Spinal cord (tissue), 10 donors: ENCODE results near the gene ZFP36L2. TPM values are rescaled to one million over a fixed set of nuclear protein-coding genes. Genes with fewer than 3 reads are reported as not detected.

Source experiments
- DNase-seq, 6 donors: peaks; one replicate each; pipeline versions ENCODE4 v3.0.0 to v3.0.0-alpha.2; 2013 to 2015; ENCODE audit warnings: low spot score in 6 of 6, low read depth in 4 of 6
- H3K27ac ChIP-seq: one replicate; pipeline ENCODE4 v1.5.1; 2013; ENCODE audit warnings: low read depth, low read length, control low read depth
- H3K27me3 ChIP-seq: one replicate; pipeline ENCODE4 v1.6.1; 2013; ENCODE audit warnings: low read length; ENCODE audit not compliant: control insufficient read depth, insufficient read depth
- H3K36me3 ChIP-seq: one replicate; pipeline ENCODE4 v1.6.1; 2013; ENCODE audit warnings: low read length; ENCODE audit not compliant: control insufficient read depth, insufficient read depth
- H3K4me1 ChIP-seq: one replicate; pipeline ENCODE4 v1.6.1; 2013; ENCODE audit warnings: low read length; ENCODE audit not compliant: control insufficient read depth, insufficient read depth
- H3K4me3 ChIP-seq: one replicate; pipeline ENCODE4 v1.5.1; 2013; ENCODE audit warnings: low read depth, low read length, control low read depth
- H3K9me3 ChIP-seq: one replicate; pipeline ENCODE4 v1.6.1; 2013; ENCODE audit warnings: low read length; ENCODE audit not compliant: control insufficient read depth, insufficient read depth
- WGBS: methylation state at CpG from one replicate; pipeline ENCODE4 v1.1.5; 2013; ENCODE audit warnings: missing lambda C conversion rate; ENCODE audit not compliant: insufficient coverage; 5-methylcytosine and 5-hydroxymethylcytosine counted together
- polyA plus RNA-seq, 2 donors: library from polyadenylated mRNA; unstranded; fragments of 120-200 nt; gene quantifications; one replicate each; pipeline ENCODE4 v1.2.1, GENCODE V29; 2013; ENCODE audit not compliant: insufficient read length in 2 of 2
- total RNA-seq, 2 donors: library from RNA; depleted of rRNA in 1 of 2; stranded (reverse); fragments of 120-200 nt in 1 of 2; fragments of >200 nt in 1 of 2; gene quantifications; one replicate each; pipeline versions ENCODE4 v1.2.3 to v1.2.4, GENCODE V29; 2013 to 2014
- donor health status: healthy.

ZFP36L2 gene
- total and polyA plus RNA-seq, 4 donors = 20.8 to 75.4 (median 50.2) TPM

GRCh38 chr2:43184339-43184895 is 42.0 kb downstream of the ZFP36L2 start:
- no peak for DNase-seq
- Histone ChIP-seq H3K27ac (no peak overlapping the region), H3K9me3 (no peaks in the 10 kb centered on the region), H3K27me3 (no peaks in the 10 kb centered on the region), H3K36me3 (no peaks in the 10 kb centered on the region), H3K4me1 (peaks cover 13% of the 10 kb centered on the region), H3K4me3 (no peak overlapping the region)
- WGBS = 88% methylated on average over 10 of the region's 12 CpGs

- 83% methylated on average over 3 of the region's 5 CpGs for WGBS
- no peaks in the 10 kb centered on the region for H3K9me3 ChIP-seq
- H3K36me3 ChIP-seq = no peaks in the 10 kb centered on the region
- no peak overlapping the region for H3K27ac ChIP-seq
- H3K4me3 ChIP-seq = no peak overlapping the region
- H3K27me3 ChIP-seq = no peaks in the 10 kb centered on the region
- H3K4me1 ChIP-seq = peaks cover 19% of the 10 kb centered on the region
- no peak for DNase-seq
Measured at GRCh38 chr2:43183743-43184142, 42.7 kb downstream of the ZFP36L2 start.

DNA sequence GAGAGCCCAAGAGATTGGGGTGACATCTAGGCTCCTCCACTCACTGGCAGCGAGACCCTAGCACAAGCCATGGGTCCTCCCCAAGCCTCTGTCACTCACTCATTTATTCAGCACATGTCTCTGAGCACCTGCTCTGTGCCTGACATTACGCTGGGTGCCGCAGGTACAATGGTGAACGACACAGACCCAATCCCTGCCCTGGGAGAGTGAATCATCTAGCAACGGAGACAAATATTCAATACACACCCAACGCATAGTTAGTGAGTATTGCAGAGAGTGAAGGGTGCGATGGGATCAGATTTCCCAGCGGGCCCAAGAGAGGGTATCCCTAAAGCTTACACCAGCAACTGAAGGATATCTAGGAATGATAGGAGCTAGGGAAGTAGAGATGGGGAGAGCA is 45.5 kb downstream of the ZFP36L2 start:
- 94% methylated on average over 6 of the region's 8 CpGs for WGBS
- Histone ChIP-seq H3K27ac (no peak overlapping the region), H3K9me3 (peaks cover 2% of the 10 kb centered on the region), H3K4me1 (peaks cover 13% of the 10 kb centered on the region), H3K36me3 (no peaks in the 10 kb centered on the region), H3K27me3 (no peaks in the 10 kb centered on the region), H3K4me3 (no peak overlapping the region)
- DNase-seq = no peak

- H3K4me3 ChIP-seq = no peak overlapping the region
- no peaks in the 10 kb centered on the region for H3K27me3 ChIP-seq
- peaks cover 13% of the 10 kb centered on the region for H3K4me1 ChIP-seq
- no peak for DNase-seq
- peaks cover 5% of the 10 kb centered on the region for H3K9me3 ChIP-seq
- no peak overlapping the region for H3K27ac ChIP-seq
- H3K36me3 ChIP-seq = no peaks in the 10 kb centered on the region
- 76% methylated on average over 7 of the region's 8 CpGs for WGBS
Measured at GRCh38 chr2:43179942-43180341, 46.5 kb downstream of the ZFP36L2 start.

DNA sequence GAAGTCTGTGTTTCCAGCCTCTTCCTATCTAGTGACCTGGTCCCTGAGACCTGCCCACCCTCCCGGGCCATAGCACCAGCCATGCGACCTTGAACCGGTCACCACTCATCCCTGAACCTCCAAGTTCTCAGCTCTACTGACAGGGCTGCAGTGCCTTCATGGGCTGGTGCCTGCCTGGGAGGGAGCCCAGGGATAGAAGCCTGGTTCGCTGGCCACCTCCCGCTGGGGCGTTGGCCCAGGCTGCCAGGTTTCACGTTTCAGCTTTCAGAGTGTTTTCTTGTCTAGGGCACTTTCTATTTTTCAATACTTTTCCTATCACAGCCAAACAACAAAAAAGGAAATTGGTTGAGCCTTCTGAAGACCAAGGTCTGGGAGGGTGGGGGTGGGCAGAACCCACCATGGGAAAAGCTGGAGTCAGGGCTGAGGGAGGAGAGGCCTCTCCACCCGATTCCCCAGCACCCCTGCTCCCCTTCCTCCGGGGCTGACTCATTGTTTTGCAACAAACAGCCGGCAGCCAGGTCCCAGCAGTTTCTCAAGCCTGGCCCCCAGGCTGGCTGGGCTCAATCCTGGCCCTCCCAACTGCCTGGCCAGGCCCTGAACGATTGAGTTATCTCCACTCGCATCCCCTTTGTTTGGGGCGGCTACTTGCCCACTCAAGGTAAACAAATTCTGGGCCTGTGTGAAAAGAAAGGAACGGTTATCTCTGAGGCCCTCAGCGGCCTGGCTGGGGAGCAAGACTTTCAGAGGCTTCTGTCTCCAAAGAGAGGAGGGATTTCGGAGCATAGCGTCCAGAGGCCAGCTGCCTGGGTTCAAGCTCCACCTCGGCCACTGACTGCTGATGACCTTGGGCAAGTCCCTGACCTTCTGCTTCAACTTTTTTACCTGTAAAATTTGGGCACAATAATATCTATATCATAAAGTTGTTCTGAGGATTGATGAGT is 47.5 kb downstream of the ZFP36L2 start:
- H3K27ac ChIP-seq = peak overlapping the region; percentile 52
- H3K4me1 ChIP-seq = peaks cover 13% of the 10 kb centered on the region
- 44% methylated on average over 12 of the region's 18 CpGs for WGBS
- peaks cover 6% of the 10 kb centered on the region for H3K9me3 ChIP-seq
- H3K4me3 ChIP-seq = no peak overlapping the region
- H3K36me3 ChIP-seq = no peaks in the 10 kb centered on the region
- no peaks in the 10 kb centered on the region for H3K27me3 ChIP-seq
- peak in 2 of 6 donors; percentile 18 to 53 for DNase-seq

- DNase-seq = no peak
- peaks cover 6% of the 10 kb centered on the region for H3K9me3 ChIP-seq
- H3K27me3 ChIP-seq = no peaks in the 10 kb centered on the region
- no peaks in the 10 kb centered on the region for H3K36me3 ChIP-seq
- peaks cover 13% of the 10 kb centered on the region for H3K4me1 ChIP-seq
- no peak overlapping the region for H3K4me3 ChIP-seq
- H3K27ac ChIP-seq = peak overlapping the region; percentile 52
- WGBS = 57% methylated on average over 4 of the region's 7 CpGs
Measured at GRCh38 chr2:43178055-43178598, 48.3 kb downstream of the ZFP36L2 start.

DNA sequence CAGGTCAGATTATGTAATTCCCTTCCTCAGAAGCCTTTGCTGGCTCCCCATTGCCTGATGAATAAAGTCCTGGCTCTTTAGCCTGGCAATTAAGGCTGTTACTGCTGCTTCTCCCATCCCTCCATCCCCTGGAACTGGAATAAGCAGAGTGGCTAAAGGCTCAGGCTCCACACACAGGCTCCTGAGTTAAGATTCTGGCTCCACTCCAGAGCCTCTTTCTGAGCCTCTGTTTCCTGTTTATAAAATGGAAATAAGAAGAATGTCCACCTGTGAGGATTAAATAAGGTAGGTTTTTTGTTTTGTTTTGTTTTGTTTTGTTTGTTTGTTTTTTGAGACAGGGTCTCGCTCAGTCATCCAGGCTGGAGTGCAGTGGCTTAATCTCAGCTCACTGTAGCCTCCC is 50.0 kb downstream of the ZFP36L2 start:
- Histone ChIP-seq H3K9me3 (peaks cover 6% of the 10 kb centered on the region), H3K27me3 (no peaks in the 10 kb centered on the region), H3K4me1 (peaks cover 17% of the 10 kb centered on the region), H3K36me3 (no peaks in the 10 kb centered on the region), H3K27ac (no peak overlapping the region), H3K4me3 (no peak overlapping the region)
- WGBS = no CpG with 5 or more reads among the region's 1 CpG
- no peak for DNase-seq

GRCh38 chr2:43175876-43176275 is 50.5 kb downstream of the ZFP36L2 start:
- Histone ChIP-seq H3K4me3 (no peak overlapping the region), H3K27me3 (no peaks in the 10 kb centered on the region), H3K4me1 (peaks cover 21% of the 10 kb centered on the region), H3K36me3 (no peaks in the 10 kb centered on the region), H3K9me3 (peaks cover 6% of the 10 kb centered on the region), H3K27ac (no peak overlapping the region)
- 97% methylated on average over 6 of the region's 9 CpGs for WGBS
- DNase-seq = no peak

GRCh38 chr2:43175020-43175441 is 51.4 kb downstream of the ZFP36L2 start:
- Histone ChIP-seq H3K27ac (no peak overlapping the region), H3K9me3 (peaks cover 6% of the 10 kb centered on the region), H3K36me3 (no peaks in the 10 kb centered on the region), H3K4me3 (no peak overlapping the region), H3K27me3 (no peaks in the 10 kb centered on the region), H3K4me1 (peaks cover 30% of the 10 kb centered on the region)
- no CpG with 5 or more reads among the region's 1 CpG for WGBS
- no peak for DNase-seq
